Neural cell (in vitro differentiated cells): ENCODE data around the gene MLPH. TPM values are rescaled to one million over a fixed set of nuclear protein-coding genes. Genes with fewer than 3 reads are reported as not detected.
"Not testable (repeated sequence)": the region's sequence is repeated elsewhere in the genome, so short reads cannot be mapped to it uniquely, and the experiment has no call there.

Experiments
- H2AFZ ChIP-seq: fragments of 200-600, 300-800 bp; sonication (generic), shearing (Covaris generic); 2 replicates; pipeline ENCODE4 v1.6.0; 2014; ENCODE audit warnings: low read depth, mild to moderate bottlenecking, antibody characterized with exemption, low read length, moderate library complexity
- H3F3A ChIP-seq: fragments of 200-600 bp; shearing (Covaris generic); 2 replicates; pipeline ENCODE4 v1.6.1; 2016; ENCODE audit warnings: mild to moderate bottlenecking, moderate library complexity, mixed read lengths, antibody characterized with exemption, low read length; ENCODE audit not compliant: insufficient read depth, poor library complexity, severe bottlenecking
- H3K27ac ChIP-seq: fragments of 200-600, 300-800 bp; sonication (generic), shearing (Covaris generic); 2 replicates; pipeline ENCODE4 v1.5.1; 2014; ENCODE audit warnings: mild to moderate bottlenecking, low read length, moderate library complexity
- H3K27me3 ChIP-seq: fragments of 300-800, 200-600 bp; sonication (generic), shearing (Covaris generic); 2 replicates; pipeline ENCODE4 v1.6.0; 2014; ENCODE audit warnings: mild to moderate bottlenecking, low read depth, low read length, moderate library complexity; ENCODE audit not compliant: insufficient read depth
- H3K36me3 ChIP-seq: fragments of 300-800, 200-600 bp; sonication (generic), shearing (Covaris generic); 2 replicates; pipeline ENCODE4 v1.5.1; 2014; ENCODE audit warnings: mild to moderate bottlenecking, antibody characterized with exemption, low read length, moderate library complexity; ENCODE audit not compliant: insufficient read depth
- H3K4me2 ChIP-seq: fragments of 300-800, 200-600 bp; sonication (generic), shearing (Covaris generic); 2 replicates; pipeline ENCODE4 v1.6.0; 2014; ENCODE audit warnings: mild to moderate bottlenecking, low read length
- H3K4me3 ChIP-seq: fragments of 300-800, 200-600 bp; sonication (generic), shearing (Covaris generic); 2 replicates; pipeline ENCODE4 v1.5.1; 2014; ENCODE audit warnings: mild to moderate bottlenecking, low read length, moderate library complexity
- H3K79me2 ChIP-seq: fragments of 200-600 bp; shearing (Covaris generic); replicated peaks from 2 replicates; pipeline ENCODE4 v1.6.0; 2014; ENCODE audit warnings: mild to moderate bottlenecking, low read length, moderate library complexity; ENCODE audit not compliant: insufficient read depth
- H3K9ac ChIP-seq: fragments of 300-800, 200-600 bp; sonication (generic), shearing (Covaris generic); 2 replicates; pipeline ENCODE4 v1.6.1; 2016; ENCODE audit warnings: mild to moderate bottlenecking, low read length, mixed read lengths
- H3K9me2 ChIP-seq: fragments of 200-600 bp; shearing (Covaris generic); 2 replicates; pipeline ENCODE4 v1.6.1; 2016; ENCODE audit warnings: mild to moderate bottlenecking, low read length, mixed read lengths; ENCODE audit not compliant: insufficient read depth
- H3K9me3 ChIP-seq: fragments of 200-600, 300-800 bp; sonication (generic), shearing (Covaris generic); 2 replicates; pipeline ENCODE4 v1.6.1; 2016; ENCODE audit warnings: mild to moderate bottlenecking, mixed run types, low read length, moderate library complexity, mixed read lengths
- H4K20me1 ChIP-seq: fragments of 200-600 bp; shearing (Covaris generic); 2 replicates; pipeline ENCODE4 v1.6.1; 2016; ENCODE audit warnings: mild to moderate bottlenecking, mixed run types; ENCODE audit not compliant: insufficient read depth
- CTCF ChIP-seq: fragments of 450-650 bp; IDR thresholded peaks from 2 replicates; pipeline ENCODE4 v1.5.1; 2014; ENCODE audit warnings: antibody characterized with exemption, mild to moderate bottlenecking, moderate library complexity; ENCODE audit not compliant: poor library complexity, severe bottlenecking
- EP300 ChIP-seq: fragments of 450-650 bp; conservative IDR thresholded peaks from 2 replicates; pipeline ENCODE4 v1.6.1; 2014; ENCODE audit warnings: antibody characterized with exemption, mild to moderate bottlenecking, moderate library complexity; ENCODE audit not compliant: poor library complexity, severe bottlenecking
- EZH2 ChIP-seq: fragments of 200-600, 300-800 bp; shearing (Covaris generic), sonication (generic); IDR thresholded peaks from 2 replicates; pipeline ENCODE4 v1.6.1; 2014; ENCODE audit warnings: antibody characterized with exemption, low read length, borderline replicate concordance, mild to moderate bottlenecking; ENCODE audit not compliant: insufficient read depth, poor library complexity, severe bottlenecking
- MXI1 ChIP-seq: fragments of 450-650 bp; conservative IDR thresholded peaks from 2 replicates; pipeline ENCODE4 v1.6.1; 2014; ENCODE audit warnings: antibody characterized with exemption, mild to moderate bottlenecking; ENCODE audit not compliant: poor library complexity, severe bottlenecking
- POLR2AphosphoS5 ChIP-seq: IDR thresholded peaks from 2 replicates; pipeline ENCODE4 v1.6.1; 2012
- RAD21 ChIP-seq: fragments of 450-650 bp; conservative IDR thresholded peaks from 2 replicates; pipeline ENCODE4 v1.6.1; 2014; ENCODE audit warnings: antibody characterized with exemption, mild to moderate bottlenecking, moderate library complexity
- SMC3 ChIP-seq: fragments of 450-650 bp; conservative IDR thresholded peaks from 2 replicates; pipeline ENCODE4 v1.6.1; 2014; ENCODE audit warnings: antibody characterized with exemption, mild to moderate bottlenecking, moderate library complexity; ENCODE audit not compliant: poor library complexity
- TAF1 ChIP-seq: IDR thresholded peaks from 2 replicates; pipeline ENCODE4 v1.6.1; 2012; ENCODE audit warnings: low read depth
- polyA plus RNA-seq: library from polyadenylated mRNA; depleted of rRNA; stranded (reverse); fragments of >200 nt; gene quantifications from 2 replicates; pipeline ENCODE4 v1.2.3, GENCODE V29; 2014
- TF ChIP-seq, protein P1 (sequence below): IDR thresholded peaks from 2 replicates; pipeline ENCODE4 v1.6.1; 2012; ENCODE audit warnings: borderline replicate concordance

Gene MLPH
- polyA plus RNA-seq, 1 donor from 2014 or later = not detected

- Histone ChIP-seq H3K9ac (no peak overlapping the region), H3K79me2 (no peaks in the 10 kb centered on the region), H3K9me2 (no peaks in the 10 kb centered on the region), H3K4me2 (no peak overlapping the region), H3F3A (no peaks in the 10 kb centered on the region), H2AFZ (no peak overlapping the region), H3K9me3 (no peaks in the 10 kb centered on the region), H3K36me3 (no peaks in the 10 kb centered on the region), H3K27ac (no peak overlapping the region), H4K20me1 (no peaks in the 10 kb centered on the region), H3K27me3 (no peaks in the 10 kb centered on the region), H3K4me3 (no peak overlapping the region)
- TF ChIP-seq POLR2AphosphoS5 = no peak
- no peak for TF ChIP-seq EZH2
- TF ChIP-seq CTCF = no peak
Measured at GRCh38 chr2:237593596-237594320, 106.7 kb downstream of the MLPH start.

GRCh38 chr2:237594514-237594871 is 107.4 kb downstream of the MLPH start:
- Histone ChIP-seq H3K27ac (no peak overlapping the region), H4K20me1 (no peaks in the 10 kb centered on the region), H3K36me3 (no peaks in the 10 kb centered on the region), H3K9ac (no peak overlapping the region), H3F3A (no peaks in the 10 kb centered on the region), H3K4me3 (no peak overlapping the region), H3K9me2 (no peaks in the 10 kb centered on the region), H3K4me2 (no peak overlapping the region), H2AFZ (no peak overlapping the region), H3K9me3 (no peaks in the 10 kb centered on the region), H3K27me3 (no peaks in the 10 kb centered on the region), H3K79me2 (no peaks in the 10 kb centered on the region)
- TF ChIP-seq MXI1 (no peak), SMC3 (no peak), EZH2 (no peak), TAF1 (no peak), CTCF (no peak), EP300 (no peak), POLR2AphosphoS5 (no peak), RAD21 (no peak)
- TF ChIP-seq, protein P1, sequence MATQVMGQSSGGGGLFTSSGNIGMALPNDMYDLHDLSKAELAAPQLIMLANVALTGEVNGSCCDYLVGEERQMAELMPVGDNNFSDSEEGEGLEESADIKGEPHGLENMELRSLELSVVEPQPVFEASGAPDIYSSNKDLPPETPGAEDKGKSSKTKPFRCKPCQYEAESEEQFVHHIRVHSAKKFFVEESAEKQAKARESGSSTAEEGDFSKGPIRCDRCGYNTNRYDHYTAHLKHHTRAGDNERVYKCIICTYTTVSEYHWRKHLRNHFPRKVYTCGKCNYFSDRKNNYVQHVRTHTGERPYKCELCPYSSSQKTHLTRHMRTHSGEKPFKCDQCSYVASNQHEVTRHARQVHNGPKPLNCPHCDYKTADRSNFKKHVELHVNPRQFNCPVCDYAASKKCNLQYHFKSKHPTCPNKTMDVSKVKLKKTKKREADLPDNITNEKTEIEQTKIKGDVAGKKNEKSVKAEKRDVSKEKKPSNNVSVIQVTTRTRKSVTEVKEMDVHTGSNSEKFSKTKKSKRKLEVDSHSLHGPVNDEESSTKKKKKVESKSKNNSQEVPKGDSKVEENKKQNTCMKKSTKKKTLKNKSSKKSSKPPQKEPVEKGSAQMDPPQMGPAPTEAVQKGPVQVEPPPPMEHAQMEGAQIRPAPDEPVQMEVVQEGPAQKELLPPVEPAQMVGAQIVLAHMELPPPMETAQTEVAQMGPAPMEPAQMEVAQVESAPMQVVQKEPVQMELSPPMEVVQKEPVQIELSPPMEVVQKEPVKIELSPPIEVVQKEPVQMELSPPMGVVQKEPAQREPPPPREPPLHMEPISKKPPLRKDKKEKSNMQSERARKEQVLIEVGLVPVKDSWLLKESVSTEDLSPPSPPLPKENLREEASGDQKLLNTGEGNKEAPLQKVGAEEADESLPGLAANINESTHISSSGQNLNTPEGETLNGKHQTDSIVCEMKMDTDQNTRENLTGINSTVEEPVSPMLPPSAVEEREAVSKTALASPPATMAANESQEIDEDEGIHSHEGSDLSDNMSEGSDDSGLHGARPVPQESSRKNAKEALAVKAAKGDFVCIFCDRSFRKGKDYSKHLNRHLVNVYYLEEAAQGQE = no peak

- not testable (repeated sequence) for H2AFZ ChIP-seq, H3K4me3 ChIP-seq, H3K27me3 ChIP-seq, H3K79me2 ChIP-seq, H3K9ac ChIP-seq, H3K9me3 ChIP-seq, H3K36me3 ChIP-seq, H3K4me2 ChIP-seq, H3K9me2 ChIP-seq, H3F3A ChIP-seq, H3K27ac ChIP-seq, H4K20me1 ChIP-seq
Measured at GRCh38 chr2:237595829-237596519, 108.9 kb downstream of the MLPH start.
